Osteoblast (primary cell): Measurements from ENCODE around the gene YKT6. TPM values are rescaled to one million over a fixed set of nuclear protein-coding genes. Genes with fewer than 3 reads are reported as not detected.

Source experiments
- DNase-seq: peaks from one replicate; pipeline ENCODE4 v3.0.0; 2011; ENCODE audit warnings: low spot score, mixed read lengths; ENCODE audit not compliant: insufficient read length; ENCODE audit errors: missing footprints
- H2AFZ ChIP-seq: 2 replicates; pipeline ENCODE4 v1.6.0; 2011; ENCODE audit warnings: mild to moderate bottlenecking, low read length
- H3K27ac ChIP-seq: 2 replicates; pipeline ENCODE4 v1.5.1; 2011; ENCODE audit warnings: mild to moderate bottlenecking, low read depth, low read length, moderate library complexity
- H3K27me3 ChIP-seq: 2 replicates; pipeline ENCODE4 v1.6.0; 2012; ENCODE audit warnings: mild to moderate bottlenecking, control low read depth, inconsistent platforms, low read length, moderate library complexity; ENCODE audit not compliant: insufficient read depth
- H3K36me3 ChIP-seq: 2 replicates; pipeline ENCODE4 v1.5.1; 2011; ENCODE audit warnings: mild to moderate bottlenecking, low read length, control low read depth, moderate library complexity; ENCODE audit not compliant: insufficient read depth
- H3K4me1 ChIP-seq: 2 replicates; pipeline ENCODE4 v1.5.1; 2011; ENCODE audit warnings: mild to moderate bottlenecking, low read length, control low read depth, moderate library complexity; ENCODE audit not compliant: insufficient read depth
- H3K4me2 ChIP-seq: 2 replicates; pipeline ENCODE4 v1.6.0; 2011; ENCODE audit warnings: mild to moderate bottlenecking, low read length; ENCODE audit not compliant: insufficient read depth
- H3K4me3 ChIP-seq: fragments of 200-600 bp; sonication (generic); 3 replicates; pipeline ENCODE4 v1.5.1; 2012; ENCODE audit warnings: mild to moderate bottlenecking, low read length, inconsistent platforms; ENCODE audit not compliant: insufficient read depth
- H3K79me2 ChIP-seq: 2 replicates; pipeline ENCODE4 v1.6.0; 2012; ENCODE audit warnings: mild to moderate bottlenecking, low read length, control low read depth, inconsistent platforms; ENCODE audit not compliant: insufficient read depth
- H3K9me3 ChIP-seq: 2 replicates; pipeline ENCODE4 v1.5.1; 2011; ENCODE audit warnings: low read depth, low read length, control low read depth
- H4K20me1 ChIP-seq: 2 replicates; pipeline ENCODE4 v1.6.0; 2012; ENCODE audit warnings: mild to moderate bottlenecking, low read length, control low read depth; ENCODE audit not compliant: insufficient read depth
- total RNA-seq: library from RNA; depleted of rRNA; stranded (reverse); fragments of >200 nt; gene quantifications from 2 replicates; pipeline ENCODE4 v1.2.3, GENCODE V29; 2012
- TF ChIP-seq, protein P1 (sequence below): IDR thresholded peaks from 2 replicates; pipeline ENCODE4 v1.5.1; 2011; ENCODE audit warnings: mild to moderate bottlenecking, low read depth, low read length, moderate library complexity; ENCODE audit errors: extremely low read depth

Gene YKT6
- total RNA-seq, 1 donor = 90.1 TPM

DNA sequence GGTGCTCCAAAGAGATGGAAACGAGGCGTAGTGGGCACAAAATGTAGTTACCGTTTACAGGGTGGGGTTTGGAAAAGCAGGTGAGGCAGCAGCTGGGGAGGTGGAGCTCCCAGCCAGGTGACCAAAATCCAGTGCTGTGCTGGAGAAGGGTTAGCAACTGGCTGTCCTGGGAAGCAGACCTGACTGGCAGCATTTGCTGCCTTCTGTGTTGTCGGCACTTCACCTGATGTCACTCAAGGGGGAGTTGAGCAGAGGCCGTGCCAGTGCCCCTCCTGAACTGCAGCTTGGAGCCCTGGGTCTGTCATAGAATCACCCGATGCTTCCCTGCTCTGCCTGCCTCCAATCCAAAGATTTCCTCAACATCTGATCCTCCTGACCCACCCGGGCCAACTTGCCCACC is 24.3 kb upstream of the YKT6 start:
- no peaks in the 10 kb centered on the region for H4K20me1 ChIP-seq
- H3K27ac ChIP-seq = no peak overlapping the region
- H3K4me2 ChIP-seq = no peak overlapping the region
- H3K9me3 ChIP-seq = no peaks in the 10 kb centered on the region
- H2AFZ ChIP-seq = no peak overlapping the region
- no peaks in the 10 kb centered on the region for H3K79me2 ChIP-seq
- DNase-seq = no peak
- H3K27me3 ChIP-seq = peaks cover 17% of the 10 kb centered on the region
- H3K4me1 ChIP-seq = peaks cover 7% of the 10 kb centered on the region
- TF ChIP-seq, protein P1, sequence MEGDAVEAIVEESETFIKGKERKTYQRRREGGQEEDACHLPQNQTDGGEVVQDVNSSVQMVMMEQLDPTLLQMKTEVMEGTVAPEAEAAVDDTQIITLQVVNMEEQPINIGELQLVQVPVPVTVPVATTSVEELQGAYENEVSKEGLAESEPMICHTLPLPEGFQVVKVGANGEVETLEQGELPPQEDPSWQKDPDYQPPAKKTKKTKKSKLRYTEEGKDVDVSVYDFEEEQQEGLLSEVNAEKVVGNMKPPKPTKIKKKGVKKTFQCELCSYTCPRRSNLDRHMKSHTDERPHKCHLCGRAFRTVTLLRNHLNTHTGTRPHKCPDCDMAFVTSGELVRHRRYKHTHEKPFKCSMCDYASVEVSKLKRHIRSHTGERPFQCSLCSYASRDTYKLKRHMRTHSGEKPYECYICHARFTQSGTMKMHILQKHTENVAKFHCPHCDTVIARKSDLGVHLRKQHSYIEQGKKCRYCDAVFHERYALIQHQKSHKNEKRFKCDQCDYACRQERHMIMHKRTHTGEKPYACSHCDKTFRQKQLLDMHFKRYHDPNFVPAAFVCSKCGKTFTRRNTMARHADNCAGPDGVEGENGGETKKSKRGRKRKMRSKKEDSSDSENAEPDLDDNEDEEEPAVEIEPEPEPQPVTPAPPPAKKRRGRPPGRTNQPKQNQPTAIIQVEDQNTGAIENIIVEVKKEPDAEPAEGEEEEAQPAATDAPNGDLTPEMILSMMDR = no peak
- H3K36me3 ChIP-seq = no peaks in the 10 kb centered on the region
- H3K4me3 ChIP-seq = no peak overlapping the region

DNA sequence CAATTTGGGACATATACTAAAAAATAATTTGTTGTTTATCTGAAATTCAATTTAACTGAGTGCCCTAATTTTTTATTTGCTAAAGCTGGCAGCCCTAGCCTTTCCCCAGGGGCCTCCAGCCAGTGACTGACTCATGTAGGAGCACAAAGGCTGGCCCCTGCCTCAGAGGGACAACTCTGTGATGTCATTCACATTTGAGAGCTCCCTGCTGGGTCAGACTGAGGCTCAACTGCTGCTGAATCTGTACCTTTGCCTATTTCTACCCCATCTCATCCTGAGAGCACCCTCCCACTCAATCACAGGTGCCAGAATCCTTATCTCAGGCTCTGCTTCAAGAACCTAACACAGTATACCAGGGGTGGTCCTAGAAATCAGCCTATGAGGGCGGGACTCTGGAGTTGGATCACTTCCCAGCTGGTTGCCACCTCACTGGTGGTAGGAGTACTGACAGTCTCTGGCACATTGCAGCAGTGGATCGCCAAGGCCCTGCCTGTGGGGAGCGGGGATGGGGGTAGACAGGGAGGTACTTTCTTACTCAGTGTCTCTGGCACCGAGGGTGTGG is 23.1 kb upstream of the YKT6 start:
- H3K36me3 ChIP-seq = no peaks in the 10 kb centered on the region
- no peak overlapping the region for H3K27ac ChIP-seq
- no peaks in the 10 kb centered on the region for H3K79me2 ChIP-seq
- TF ChIP-seq, protein P1 = no peak
- H3K4me2 ChIP-seq = peak overlapping the region; percentile 12
- no peak overlapping the region for H2AFZ ChIP-seq
- H3K27me3 ChIP-seq = peaks cover 28% of the 10 kb centered on the region
- DNase-seq = no peak
- peaks cover 7% of the 10 kb centered on the region for H3K4me1 ChIP-seq
- peaks cover 5% of the 10 kb centered on the region for H3K9me3 ChIP-seq
- no peak overlapping the region for H3K4me3 ChIP-seq
- no peaks in the 10 kb centered on the region for H4K20me1 ChIP-seq

DNA sequence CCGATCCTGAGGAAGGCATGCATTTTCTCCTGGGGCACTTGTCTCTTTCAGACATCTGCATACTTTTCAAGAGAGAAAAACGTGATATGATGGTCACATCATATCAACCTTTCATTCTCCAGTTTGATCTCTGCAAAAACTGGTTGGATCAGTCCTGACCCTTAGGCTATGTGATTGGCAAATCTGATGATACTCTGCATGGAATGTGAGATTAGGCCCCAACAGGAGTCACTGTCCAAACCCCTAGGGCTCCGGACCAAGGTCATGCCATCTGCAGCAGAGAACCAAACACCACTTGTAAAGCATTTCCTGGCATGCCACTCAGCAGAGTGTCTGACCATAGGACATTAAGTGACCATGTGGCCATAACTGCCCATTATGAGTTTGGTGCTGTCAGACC is 20.1 kb upstream of the YKT6 start:
- no peaks in the 10 kb centered on the region for H4K20me1 ChIP-seq
- no peak overlapping the region for H3K27ac ChIP-seq
- no peaks in the 10 kb centered on the region for H3K79me2 ChIP-seq
- TF ChIP-seq, protein P1 = no peak
- peaks cover 19% of the 10 kb centered on the region for H3K4me1 ChIP-seq
- H3K4me2 ChIP-seq = no peak overlapping the region
- H3K36me3 ChIP-seq = no peaks in the 10 kb centered on the region
- no peak overlapping the region for H3K4me3 ChIP-seq
- H2AFZ ChIP-seq = no peak overlapping the region
- DNase-seq = no peak
- H3K27me3 ChIP-seq = peaks cover 26% of the 10 kb centered on the region
- H3K9me3 ChIP-seq = peaks cover 8% of the 10 kb centered on the region

DNA sequence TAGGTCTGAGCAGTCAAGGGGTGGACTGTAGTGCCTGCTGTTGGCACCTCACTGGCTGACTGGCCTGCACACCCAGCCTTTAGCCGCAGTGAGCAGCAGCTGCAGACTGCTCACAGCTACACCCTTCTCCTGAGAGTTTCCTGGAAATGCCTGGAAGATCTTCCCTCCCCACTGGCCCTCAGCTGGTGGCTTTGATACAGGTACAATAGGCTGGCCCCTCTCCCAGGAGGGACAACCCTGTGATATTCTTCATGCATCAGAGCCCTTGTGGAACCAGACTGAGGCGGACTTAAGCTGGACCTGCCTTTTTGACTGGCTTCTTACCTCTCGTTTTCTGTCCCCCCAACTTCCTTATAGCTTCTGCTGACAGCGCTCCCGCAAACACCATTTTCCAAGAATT is 18.0 kb upstream of the YKT6 start:
- TF ChIP-seq, protein P1 = no peak
- no peak overlapping the region for H3K4me2 ChIP-seq
- H3K4me3 ChIP-seq = no peak overlapping the region
- H3K79me2 ChIP-seq = no peaks in the 10 kb centered on the region
- H4K20me1 ChIP-seq = no peaks in the 10 kb centered on the region
- DNase-seq = no peak
- H3K27me3 ChIP-seq = peaks cover 23% of the 10 kb centered on the region
- H2AFZ ChIP-seq = no peak overlapping the region
- H3K9me3 ChIP-seq = peaks cover 8% of the 10 kb centered on the region
- peaks cover 17% of the 10 kb centered on the region for H3K4me1 ChIP-seq
- H3K27ac ChIP-seq = no peak overlapping the region
- no peaks in the 10 kb centered on the region for H3K36me3 ChIP-seq
